GM21526 (cell line): ENCODE results near the gene UMAD1.

Experiments used
- ATAC-seq: cut with Tn5 transposase; IDR thresholded peaks from one replicate; pipeline ENCODE4 v1.9.1; 2021; ENCODE audit warnings: moderate library complexity; ENCODE audit not compliant: unreplicated experiment, low FRiP score

The UMAD1 gene

GRCh38 chr7:7913504-7913903 is 273.0 kb downstream of the UMAD1 start:
- no peak for ATAC-seq

- ATAC-seq = no peak
Measured at GRCh38 chr7:7914547-7914946, 274.0 kb downstream of the UMAD1 start.

- ATAC-seq = no peak
Measured at GRCh38 chr7:7916064-7916463, 275.5 kb downstream of the UMAD1 start.

- no peak for ATAC-seq
Measured at GRCh38 chr7:7917593-7917992, 277.0 kb downstream of the UMAD1 start.

- ATAC-seq = no peak
Measured at GRCh38 chr7:7918736-7919448, 278.3 kb downstream of the UMAD1 start.

GRCh38 chr7:7919449-7919945 is 278.9 kb downstream of the UMAD1 start:
- ATAC-seq = no peak

GRCh38 chr7:7920056-7920455 is 279.5 kb downstream of the UMAD1 start:
- ATAC-seq = no peak

- ATAC-seq = peak; percentile 91
Measured at GRCh38 chr7:7920481-7920880, 279.9 kb downstream of the UMAD1 start.

- ATAC-seq = no peak
Measured at GRCh38 chr7:7921830-7922229, 281.3 kb downstream of the UMAD1 start.

- no peak for ATAC-seq
Measured at GRCh38 chr7:7922684-7923385, 282.3 kb downstream of the UMAD1 start.

GRCh38 chr7:7923818-7924217 is 283.3 kb downstream of the UMAD1 start:
- no peak for ATAC-seq

- no peak for ATAC-seq
Measured at GRCh38 chr7:7924303-7924702, 283.8 kb downstream of the UMAD1 start.
